Chondrocyte (in vitro differentiated cells): ENCODE results near the gene ALDH1B1. TPM values are rescaled to one million over a fixed set of nuclear protein-coding genes. Genes with fewer than 3 reads are reported as not detected.

Experiments
- DNase-seq: peaks from one replicate; pipeline ENCODE4 v3.0.0; 2021; ENCODE audit warnings: mixed read lengths, low spot score
- H3K27ac Mint-ChIP-seq: one replicate; pipeline ENCODE4 v1.8.0; 2021; ENCODE audit warnings: mild to moderate bottlenecking, moderate library complexity, mixed read lengths; ENCODE audit not compliant: unreplicated experiment
- H3K27me3 Mint-ChIP-seq: 2 replicates; pipeline ENCODE4 v1.8.0; 2021; ENCODE audit warnings: low read depth, mixed read lengths
- H3K36me3 Mint-ChIP-seq: 2 replicates; pipeline ENCODE4 v1.8.0; 2021; ENCODE audit warnings: low read depth, mixed read lengths
- H3K4me1 Mint-ChIP-seq: 2 replicates; pipeline ENCODE4 v1.8.0; 2021; ENCODE audit warnings: low read depth, mild to moderate bottlenecking, mixed read lengths
- H3K4me3 Mint-ChIP-seq: one replicate; pipeline ENCODE4 v1.8.0; 2021; ENCODE audit warnings: mild to moderate bottlenecking, moderate library complexity, mixed read lengths; ENCODE audit not compliant: unreplicated experiment
- H3K9me3 Mint-ChIP-seq: 2 replicates; pipeline ENCODE4 v1.8.0; 2021; ENCODE audit warnings: low read depth, mixed read lengths
- total RNA-seq: library from RNA; stranded (reverse); gene quantifications from 3 replicates; pipeline ENCODE4 v1.2.1, GENCODE V29; 2021
- TF ChIP-seq, protein P1 (sequence below): fragments of 200-600 bp; sonication (generic); IDR thresholded peaks from 2 replicates; pipeline ENCODE4 v1.5.0; 2021; ENCODE audit warnings: antibody characterized with exemption, mild to moderate bottlenecking, moderate library complexity

ALDH1B1 gene
- total RNA-seq, 1 donor from 2014 or later = 74.2 TPM

DNA sequence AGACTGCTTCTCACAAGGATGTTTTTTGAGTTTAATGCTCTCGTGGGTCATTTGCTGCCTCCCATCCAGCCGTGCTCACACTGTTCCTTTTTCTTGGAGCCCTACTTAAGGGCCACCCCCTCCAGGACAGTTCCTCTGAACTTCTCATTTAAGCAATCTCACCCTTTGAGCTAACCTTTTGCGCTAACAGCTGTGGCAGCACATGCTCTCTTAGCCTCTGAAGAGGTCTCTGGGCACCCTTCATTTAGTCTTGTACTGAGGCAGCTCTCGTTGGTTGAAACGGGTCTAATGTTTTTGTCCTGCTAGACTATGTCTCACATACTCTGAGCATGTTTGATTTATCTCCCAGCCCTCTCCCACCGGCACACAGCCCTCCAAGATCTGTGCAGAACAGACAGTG, 11.8 kb downstream of the ALDH1B1 start:
- Mint-ChIP-seq H3K27ac (no peak overlapping the region), H3K4me3 (no peak overlapping the region), H3K36me3 (no peaks in the 10 kb centered on the region), H3K9me3 (no peaks in the 10 kb centered on the region), H3K27me3 (peaks cover 4% of the 10 kb centered on the region), H3K4me1 (peaks cover 4% of the 10 kb centered on the region)
- no peak for DNase-seq
- TF ChIP-seq, protein P1, sequence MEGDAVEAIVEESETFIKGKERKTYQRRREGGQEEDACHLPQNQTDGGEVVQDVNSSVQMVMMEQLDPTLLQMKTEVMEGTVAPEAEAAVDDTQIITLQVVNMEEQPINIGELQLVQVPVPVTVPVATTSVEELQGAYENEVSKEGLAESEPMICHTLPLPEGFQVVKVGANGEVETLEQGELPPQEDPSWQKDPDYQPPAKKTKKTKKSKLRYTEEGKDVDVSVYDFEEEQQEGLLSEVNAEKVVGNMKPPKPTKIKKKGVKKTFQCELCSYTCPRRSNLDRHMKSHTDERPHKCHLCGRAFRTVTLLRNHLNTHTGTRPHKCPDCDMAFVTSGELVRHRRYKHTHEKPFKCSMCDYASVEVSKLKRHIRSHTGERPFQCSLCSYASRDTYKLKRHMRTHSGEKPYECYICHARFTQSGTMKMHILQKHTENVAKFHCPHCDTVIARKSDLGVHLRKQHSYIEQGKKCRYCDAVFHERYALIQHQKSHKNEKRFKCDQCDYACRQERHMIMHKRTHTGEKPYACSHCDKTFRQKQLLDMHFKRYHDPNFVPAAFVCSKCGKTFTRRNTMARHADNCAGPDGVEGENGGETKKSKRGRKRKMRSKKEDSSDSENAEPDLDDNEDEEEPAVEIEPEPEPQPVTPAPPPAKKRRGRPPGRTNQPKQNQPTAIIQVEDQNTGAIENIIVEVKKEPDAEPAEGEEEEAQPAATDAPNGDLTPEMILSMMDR = no peak

DNA sequence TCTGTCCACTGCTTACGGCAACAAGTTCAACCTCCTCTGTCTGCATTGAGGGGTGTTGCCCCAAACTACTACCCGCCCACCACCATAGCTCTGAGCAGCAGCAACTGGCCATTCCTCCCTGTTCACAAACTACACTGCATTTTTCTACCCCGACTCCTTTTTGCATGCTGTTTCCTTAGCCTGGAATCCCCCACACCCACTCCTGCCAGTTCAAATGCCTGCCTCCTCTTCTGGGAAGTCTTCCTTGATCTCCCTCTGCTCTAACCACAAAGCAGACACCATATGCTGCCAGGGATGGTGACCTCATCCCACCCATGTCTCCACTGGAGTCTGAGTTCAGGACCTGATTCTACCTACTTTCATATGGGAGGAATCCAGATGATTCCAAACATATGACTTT, 13.3 kb downstream of the ALDH1B1 start:
- peak; percentile 8 for DNase-seq
- H3K36me3 Mint-ChIP-seq = no peaks in the 10 kb centered on the region
- no peak overlapping the region for H3K4me3 Mint-ChIP-seq
- TF ChIP-seq, protein P1 = no peak
- peaks cover 4% of the 10 kb centered on the region for H3K27me3 Mint-ChIP-seq
- peaks cover 4% of the 10 kb centered on the region for H3K4me1 Mint-ChIP-seq
- H3K27ac Mint-ChIP-seq = no peak overlapping the region
- no peaks in the 10 kb centered on the region for H3K9me3 Mint-ChIP-seq

DNA sequence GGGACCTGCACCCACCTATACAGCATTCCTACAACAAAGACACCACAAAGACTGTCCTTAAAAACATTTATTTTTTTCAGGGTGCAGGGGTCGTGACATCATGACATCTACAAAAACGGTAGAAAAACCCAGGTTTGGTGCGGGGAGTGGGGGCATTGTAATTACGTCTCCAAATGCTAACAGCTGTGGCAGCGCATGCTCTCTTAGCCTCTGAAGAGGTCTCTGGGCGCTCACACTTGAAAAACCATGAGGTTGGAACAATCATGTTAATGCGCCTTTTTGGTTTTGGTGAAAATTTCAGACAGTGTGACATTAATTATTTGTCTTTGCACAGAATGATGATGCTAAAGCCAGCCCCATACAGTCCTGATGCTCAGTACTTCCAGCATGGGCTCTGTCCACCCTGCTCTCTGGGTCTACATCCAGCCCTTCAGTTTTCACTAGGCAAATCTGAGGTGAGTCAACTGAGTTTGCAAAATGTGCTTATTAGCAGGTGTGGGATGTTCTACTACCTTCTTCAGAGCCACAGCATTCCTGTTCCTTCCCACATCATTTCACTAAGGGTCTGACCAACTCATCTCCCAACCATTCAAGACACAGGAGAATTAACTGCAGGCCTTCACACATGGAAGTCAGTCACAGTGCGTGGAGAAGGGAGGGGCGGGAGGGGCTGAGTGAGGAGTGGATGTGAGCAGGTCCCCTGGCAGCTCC, 14.1 kb downstream of the ALDH1B1 start:
- Mint-ChIP-seq H3K4me1 (peaks cover 4% of the 10 kb centered on the region), H3K27me3 (peaks cover 4% of the 10 kb centered on the region), H3K36me3 (no peaks in the 10 kb centered on the region), H3K27ac (no peak overlapping the region), H3K9me3 (no peaks in the 10 kb centered on the region), H3K4me3 (no peak overlapping the region)
- TF ChIP-seq, protein P1 = no peak
- DNase-seq = no peak

DNA sequence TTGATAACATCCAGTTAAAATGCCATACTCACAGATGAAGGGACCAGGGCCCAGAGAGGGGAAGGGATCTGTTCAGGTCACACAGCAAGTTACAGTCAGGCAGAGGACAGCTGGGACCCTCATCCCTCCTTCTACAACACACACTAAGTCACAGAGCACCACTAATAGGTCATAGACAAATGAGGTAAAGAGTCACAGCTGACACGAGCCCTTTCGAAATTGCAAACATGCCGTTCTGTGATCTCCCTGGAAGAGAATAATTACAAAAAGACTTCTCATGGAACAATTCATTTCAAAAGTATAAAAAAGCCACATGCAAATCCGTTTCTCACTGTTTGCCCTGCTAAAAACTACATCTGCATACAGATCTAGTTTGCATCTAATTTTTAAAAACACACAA, 16.2 kb downstream of the ALDH1B1 start:
- peak; percentile 10 for DNase-seq
- Mint-ChIP-seq H3K36me3 (no peaks in the 10 kb centered on the region), H3K4me3 (no peak overlapping the region), H3K9me3 (no peaks in the 10 kb centered on the region), H3K27ac (no peak overlapping the region), H3K4me1 (peaks cover 4% of the 10 kb centered on the region), H3K27me3 (peaks cover 4% of the 10 kb centered on the region)
- TF ChIP-seq, protein P1 = no peak

DNA sequence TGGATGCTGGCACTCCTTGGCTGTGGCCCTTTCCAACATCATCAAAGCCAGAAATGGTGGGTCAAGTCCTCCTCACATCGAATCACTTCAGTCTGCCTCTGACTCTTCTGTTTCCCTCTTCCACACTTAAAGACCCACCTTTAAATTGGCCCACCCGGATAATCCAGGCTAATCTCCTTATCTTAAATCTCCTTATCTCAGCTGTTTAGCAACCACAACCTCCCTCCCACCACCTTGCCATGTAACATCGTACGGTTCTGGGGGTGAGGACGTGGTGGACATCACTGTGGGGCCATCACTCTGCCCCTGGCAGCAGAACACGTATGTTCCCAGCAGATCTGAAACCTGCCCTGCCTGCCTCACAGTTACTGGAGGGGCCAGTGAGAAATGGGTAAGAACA, 20.2 kb downstream of the ALDH1B1 start:
- DNase-seq = peak; percentile 30
- Mint-ChIP-seq H3K36me3 (no peaks in the 10 kb centered on the region), H3K9me3 (no peaks in the 10 kb centered on the region), H3K27ac (no peak overlapping the region), H3K4me3 (no peak overlapping the region), H3K27me3 (no peaks in the 10 kb centered on the region), H3K4me1 (no peaks in the 10 kb centered on the region)
- TF ChIP-seq, protein P1 = no peak
